Osteoblast (primary cell): Measurements from ENCODE around the gene ZNF593. TPM values are rescaled to one million over a fixed set of nuclear protein-coding genes. Genes with fewer than 3 reads are reported as not detected.
A peak's percentile ranks its signal among the peaks of the same experiment; 100 is the strongest.

ENCODE experiments used
- DNase-seq: peaks from one replicate; pipeline ENCODE4 v3.0.0; 2011; ENCODE audit warnings: low spot score, mixed read lengths; ENCODE audit not compliant: insufficient read length; ENCODE audit errors: missing footprints
- H2AFZ ChIP-seq: 2 replicates; pipeline ENCODE4 v1.6.0; 2011; ENCODE audit warnings: mild to moderate bottlenecking, low read length
- H3K27ac ChIP-seq: 2 replicates; pipeline ENCODE4 v1.5.1; 2011; ENCODE audit warnings: mild to moderate bottlenecking, low read depth, low read length, moderate library complexity
- H3K27me3 ChIP-seq: 2 replicates; pipeline ENCODE4 v1.6.0; 2012; ENCODE audit warnings: mild to moderate bottlenecking, control low read depth, inconsistent platforms, low read length, moderate library complexity; ENCODE audit not compliant: insufficient read depth
- H3K36me3 ChIP-seq: 2 replicates; pipeline ENCODE4 v1.5.1; 2011; ENCODE audit warnings: mild to moderate bottlenecking, low read length, control low read depth, moderate library complexity; ENCODE audit not compliant: insufficient read depth
- H3K4me1 ChIP-seq: 2 replicates; pipeline ENCODE4 v1.5.1; 2011; ENCODE audit warnings: mild to moderate bottlenecking, low read length, control low read depth, moderate library complexity; ENCODE audit not compliant: insufficient read depth
- H3K4me2 ChIP-seq: 2 replicates; pipeline ENCODE4 v1.6.0; 2011; ENCODE audit warnings: mild to moderate bottlenecking, low read length; ENCODE audit not compliant: insufficient read depth
- H3K4me3 ChIP-seq: fragments of 200-600 bp; sonication (generic); 3 replicates; pipeline ENCODE4 v1.5.1; 2012; ENCODE audit warnings: mild to moderate bottlenecking, low read length, inconsistent platforms; ENCODE audit not compliant: insufficient read depth
- H3K79me2 ChIP-seq: 2 replicates; pipeline ENCODE4 v1.6.0; 2012; ENCODE audit warnings: mild to moderate bottlenecking, low read length, control low read depth, inconsistent platforms; ENCODE audit not compliant: insufficient read depth
- H3K9me3 ChIP-seq: 2 replicates; pipeline ENCODE4 v1.5.1; 2011; ENCODE audit warnings: low read depth, low read length, control low read depth
- H4K20me1 ChIP-seq: 2 replicates; pipeline ENCODE4 v1.6.0; 2012; ENCODE audit warnings: mild to moderate bottlenecking, low read length, control low read depth; ENCODE audit not compliant: insufficient read depth
- total RNA-seq: library from RNA; depleted of rRNA; stranded (reverse); fragments of >200 nt; gene quantifications from 2 replicates; pipeline ENCODE4 v1.2.3, GENCODE V29; 2012
- TF ChIP-seq, protein P1 (sequence below): IDR thresholded peaks from 2 replicates; pipeline ENCODE4 v1.5.1; 2011; ENCODE audit warnings: mild to moderate bottlenecking, low read depth, low read length, moderate library complexity; ENCODE audit errors: extremely low read depth

ZNF593 gene
- total RNA-seq, 1 donor: 29.0 TPM

DNA sequence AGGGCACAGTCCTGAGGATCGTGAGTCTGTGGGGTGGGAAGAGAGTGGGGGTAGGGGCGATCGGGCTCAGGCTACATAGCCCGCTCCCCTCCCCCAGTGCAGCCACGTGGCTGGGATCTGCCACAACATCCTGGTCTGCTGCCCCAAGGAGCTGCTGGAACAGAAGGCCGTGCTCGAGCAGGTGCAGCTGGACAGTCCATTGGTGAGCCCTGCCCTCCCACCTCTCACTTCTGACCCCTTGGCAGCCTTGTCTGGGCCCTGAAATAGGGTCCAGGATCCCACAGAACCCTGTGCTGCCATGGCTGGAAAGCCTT is 12.6 kb downstream of the ZNF593 start:
- Histone ChIP-seq H3K4me2 (no peak overlapping the region), H3K27ac (no peak overlapping the region), H3K36me3 (no peaks in the 10 kb centered on the region), H3K79me2 (no peaks in the 10 kb centered on the region), H4K20me1 (no peaks in the 10 kb centered on the region), H2AFZ (no peak overlapping the region), H3K4me3 (no peak overlapping the region), H3K27me3 (peaks cover 4% of the 10 kb centered on the region), H3K4me1 (no peaks in the 10 kb centered on the region), H3K9me3 (no peaks in the 10 kb centered on the region)
- TF ChIP-seq, protein P1, sequence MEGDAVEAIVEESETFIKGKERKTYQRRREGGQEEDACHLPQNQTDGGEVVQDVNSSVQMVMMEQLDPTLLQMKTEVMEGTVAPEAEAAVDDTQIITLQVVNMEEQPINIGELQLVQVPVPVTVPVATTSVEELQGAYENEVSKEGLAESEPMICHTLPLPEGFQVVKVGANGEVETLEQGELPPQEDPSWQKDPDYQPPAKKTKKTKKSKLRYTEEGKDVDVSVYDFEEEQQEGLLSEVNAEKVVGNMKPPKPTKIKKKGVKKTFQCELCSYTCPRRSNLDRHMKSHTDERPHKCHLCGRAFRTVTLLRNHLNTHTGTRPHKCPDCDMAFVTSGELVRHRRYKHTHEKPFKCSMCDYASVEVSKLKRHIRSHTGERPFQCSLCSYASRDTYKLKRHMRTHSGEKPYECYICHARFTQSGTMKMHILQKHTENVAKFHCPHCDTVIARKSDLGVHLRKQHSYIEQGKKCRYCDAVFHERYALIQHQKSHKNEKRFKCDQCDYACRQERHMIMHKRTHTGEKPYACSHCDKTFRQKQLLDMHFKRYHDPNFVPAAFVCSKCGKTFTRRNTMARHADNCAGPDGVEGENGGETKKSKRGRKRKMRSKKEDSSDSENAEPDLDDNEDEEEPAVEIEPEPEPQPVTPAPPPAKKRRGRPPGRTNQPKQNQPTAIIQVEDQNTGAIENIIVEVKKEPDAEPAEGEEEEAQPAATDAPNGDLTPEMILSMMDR: no peak
- DNase-seq: peak; percentile 48

- no peak overlapping the region for H3K27ac ChIP-seq
- no peaks in the 10 kb centered on the region for H3K79me2 ChIP-seq
- peaks cover 4% of the 10 kb centered on the region for H3K27me3 ChIP-seq
- no peak overlapping the region for H3K4me3 ChIP-seq
- H3K4me1 ChIP-seq: no peaks in the 10 kb centered on the region
- no peaks in the 10 kb centered on the region for H3K9me3 ChIP-seq
- TF ChIP-seq, protein P1: no peak
- peak; percentile 13 for DNase-seq
- H4K20me1 ChIP-seq: no peaks in the 10 kb centered on the region
- H3K4me2 ChIP-seq: no peak overlapping the region
- no peak overlapping the region for H2AFZ ChIP-seq
- H3K36me3 ChIP-seq: no peaks in the 10 kb centered on the region
These were observed 14.4 kb downstream of the ZNF593 start for GRCh38 chr1:26184086-26184485.

- Histone ChIP-seq H4K20me1 (no peaks in the 10 kb centered on the region), H3K9me3 (no peaks in the 10 kb centered on the region), H3K4me3 (no peak overlapping the region), H3K36me3 (no peaks in the 10 kb centered on the region), H2AFZ (no peak overlapping the region), H3K27me3 (peaks cover 4% of the 10 kb centered on the region), H3K79me2 (no peaks in the 10 kb centered on the region), H3K4me1 (no peaks in the 10 kb centered on the region), H3K27ac (no peak overlapping the region), H3K4me2 (no peak overlapping the region)
- peak; percentile 72 for DNase-seq
- TF ChIP-seq, protein P1: no peak
These were observed 15.2 kb downstream of the ZNF593 start for GRCh38 chr1:26184883-26185282.

DNA sequence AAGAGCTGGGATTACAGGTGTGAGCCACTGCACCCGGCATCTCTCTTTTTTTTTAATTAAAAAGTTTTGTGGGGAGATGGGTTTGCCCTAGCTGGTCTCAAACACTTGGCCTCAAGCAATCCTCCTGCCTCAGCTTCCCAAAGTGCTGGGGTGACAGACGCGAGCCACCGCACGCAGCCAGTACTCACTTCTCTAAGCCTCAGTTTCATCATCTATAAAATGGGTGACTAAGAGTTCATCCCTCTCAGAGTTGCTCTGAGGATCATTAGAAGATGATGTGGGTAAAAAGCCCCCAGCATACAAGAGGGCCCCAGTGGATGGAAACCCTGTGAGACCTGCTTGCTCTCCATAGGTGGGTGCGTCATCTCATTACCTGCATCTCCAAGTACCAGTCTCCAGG is 18.2 kb downstream of the ZNF593 start:
- Histone ChIP-seq H3K4me1 (no peaks in the 10 kb centered on the region), H3K79me2 (no peaks in the 10 kb centered on the region), H3K9me3 (no peaks in the 10 kb centered on the region), H3K27ac (no peak overlapping the region), H3K27me3 (peaks cover 4% of the 10 kb centered on the region), H3K36me3 (no peaks in the 10 kb centered on the region), H2AFZ (no peak overlapping the region), H4K20me1 (no peaks in the 10 kb centered on the region), H3K4me2 (no peak overlapping the region), H3K4me3 (no peak overlapping the region)
- no peak for DNase-seq
- TF ChIP-seq, protein P1: no peak
